ENCODE results near the gene FCHO2. TPM values are rescaled to one million over a fixed set of nuclear protein-coding genes. Genes with fewer than 3 reads are reported as not detected.

The FCHO2 gene
- total RNA-seq, 5 donors from 2014 or later (not counting 1 experiment from before 2014, with no cell fraction given) = 0.90 to 5.5 (median 4.1) TPM

- no peak for DNase-seq
- Histone ChIP-seq H3K4me1 (ENCODE audit: control insufficient read depth in 1 of 2, extremely low read depth in 1 of 2, insufficient read depth in 2 of 2, low read length in 2 of 2) (no peaks in the 10 kb centered on the region), H3K36me3 (ENCODE audit: control insufficient read depth in 2 of 2, extremely low read depth in 1 of 2, insufficient read depth in 1 of 2, low read length in 1 of 2) (no peaks in the 10 kb centered on the region), H3K4me3 (ENCODE audit: control insufficient read depth in 1 of 2, extremely low read depth in 1 of 2, low read length in 1 of 2) (no peak overlapping the region), H3K9me3 (no peaks in the 10 kb centered on the region), H3K27me3 (replicated peaks in 1 of 2; ENCODE audit: control insufficient read depth in 2 of 2, extremely low read depth in 1 of 2, insufficient read depth in 2 of 2, low read length in 1 of 2) (peaks cover 0 to 6% of the 10 kb centered on the region in 2 experiments), H3K27ac (ENCODE audit: low read length) (no peak overlapping the region)
- Mint-ChIP-seq H3K9me3 (peaks cover 0 to 4% (median 0%) of the 10 kb centered on the region in 3 donors), H3K4me1 (no peaks in the 10 kb centered on the region), H3K4me3 (no peak overlapping the region), H3K27ac (no peak overlapping the region), H3K27me3 (peaks cover 28 to 41% of the 10 kb centered on the region in 2 donors), H3K36me3 (no peaks in the 10 kb centered on the region)
- ChIA-PET CTCF (no interaction called here), POLR2A (no interaction called here)
- no peak for ATAC-seq (replicated peaks in 1 of 4)
Observed at GRCh38 chr5:73106335-73106734, 150.5 kb downstream of the FCHO2 start.

GRCh38 chr5:73110190-73110589 is 154.3 kb downstream of the FCHO2 start:
- Mint-ChIP-seq H3K27ac (no peak overlapping the region), H3K9me3 (peaks cover 0 to 5% (median 4%) of the 10 kb centered on the region in 3 donors), H3K27me3 (peaks cover 46 to 53% of the 10 kb centered on the region in 2 donors), H3K4me1 (no peaks in the 10 kb centered on the region), H3K36me3 (no peaks in the 10 kb centered on the region), H3K4me3 (no peak overlapping the region)
- Histone ChIP-seq H3K9me3 (no peaks in the 10 kb centered on the region), H3K4me1 (ENCODE audit: control insufficient read depth in 1 of 2, extremely low read depth in 1 of 2, insufficient read depth in 2 of 2, low read length in 2 of 2) (no peaks in the 10 kb centered on the region), H3K27me3 (replicated peaks in 1 of 2; ENCODE audit: control insufficient read depth in 2 of 2, extremely low read depth in 1 of 2, insufficient read depth in 2 of 2, low read length in 1 of 2) (peaks cover 4 to 8% of the 10 kb centered on the region in 2 experiments), H3K27ac (ENCODE audit: low read length) (no peak overlapping the region), H3K4me3 (ENCODE audit: control insufficient read depth in 1 of 2, extremely low read depth in 1 of 2, low read length in 1 of 2) (no peak overlapping the region), H3K36me3 (ENCODE audit: control insufficient read depth in 2 of 2, extremely low read depth in 1 of 2, insufficient read depth in 1 of 2, low read length in 1 of 2) (no peaks in the 10 kb centered on the region)
- no CpG with 5 or more reads among the region's 1 CpG for WGBS (ENCODE audit: insufficient coverage)
- ChIA-PET POLR2A (no interaction called here), CTCF (no interaction called here)
- no peak for ATAC-seq (replicated peaks in 1 of 4)
- no peak for DNase-seq

GRCh38 chr5:73111536-73111935 is 155.7 kb downstream of the FCHO2 start:
- Histone ChIP-seq H3K4me3 (ENCODE audit: control insufficient read depth in 1 of 2, extremely low read depth in 1 of 2, low read length in 1 of 2) (no peak overlapping the region), H3K4me1 (ENCODE audit: control insufficient read depth in 1 of 2, extremely low read depth in 1 of 2, insufficient read depth in 2 of 2, low read length in 2 of 2) (no peaks in the 10 kb centered on the region), H3K27ac (ENCODE audit: low read length) (no peak overlapping the region), H3K9me3 (no peaks in the 10 kb centered on the region), H3K27me3 (replicated peaks in 1 of 2; ENCODE audit: control insufficient read depth in 2 of 2, extremely low read depth in 1 of 2, insufficient read depth in 2 of 2, low read length in 1 of 2) (peaks cover 5 to 12% of the 10 kb centered on the region in 2 experiments), H3K36me3 (ENCODE audit: control insufficient read depth in 2 of 2, extremely low read depth in 1 of 2, insufficient read depth in 1 of 2, low read length in 1 of 2) (no peaks in the 10 kb centered on the region)
- DNase-seq (no peak), ATAC-seq (replicated peaks in 1 of 4) (no peak)
- Mint-ChIP-seq H3K27ac (no peak overlapping the region), H3K36me3 (no peaks in the 10 kb centered on the region), H3K9me3 (peaks cover 0 to 5% (median 4%) of the 10 kb centered on the region in 3 donors), H3K4me3 (no peak overlapping the region), H3K27me3 (peaks cover 50 to 53% of the 10 kb centered on the region in 2 donors), H3K4me1 (no peaks in the 10 kb centered on the region)
- WGBS (ENCODE audit: insufficient coverage) = no CpG with 5 or more reads among the region's 1 CpG
- ChIA-PET POLR2A (no interaction called here), CTCF (no interaction called here)

GRCh38 chr5:73112359-73112758 is 156.5 kb downstream of the FCHO2 start:
- peaks cover 8 to 12% of the 10 kb centered on the region in 2 experiments for H3K27me3 ChIP-seq (replicated peaks in 1 of 2; ENCODE audit: control insufficient read depth in 2 of 2, extremely low read depth in 1 of 2, insufficient read depth in 2 of 2, low read length in 1 of 2)
- H3K27ac ChIP-seq (ENCODE audit: low read length) = no peak overlapping the region
- no peaks in the 10 kb centered on the region for H3K36me3 ChIP-seq (ENCODE audit: control insufficient read depth in 2 of 2, extremely low read depth in 1 of 2, insufficient read depth in 1 of 2, low read length in 1 of 2)
- H3K9me3 Mint-ChIP-seq = peaks cover 0 to 5% (median 4%) of the 10 kb centered on the region in 3 donors
- no CpG with 5 or more reads among the region's 1 CpG for WGBS (ENCODE audit: insufficient coverage)
- H3K36me3 Mint-ChIP-seq = no peaks in the 10 kb centered on the region
- ATAC-seq (replicated peaks in 1 of 4) (no peak), DNase-seq (no peak)
- no peaks in the 10 kb centered on the region for H3K4me1 ChIP-seq (ENCODE audit: control insufficient read depth in 1 of 2, extremely low read depth in 1 of 2, insufficient read depth in 2 of 2, low read length in 2 of 2)
- no peaks in the 10 kb centered on the region for H3K4me1 Mint-ChIP-seq
- H3K27ac Mint-ChIP-seq = no peak overlapping the region
- H3K27me3 Mint-ChIP-seq = peaks cover 54 to 58% of the 10 kb centered on the region in 2 donors
- ChIA-PET POLR2A (no interaction called here), CTCF (no interaction called here)
- H3K4me3 ChIP-seq (ENCODE audit: control insufficient read depth in 1 of 2, extremely low read depth in 1 of 2, low read length in 1 of 2) = no peak overlapping the region
- H3K4me3 Mint-ChIP-seq = no peak overlapping the region
- no peaks in the 10 kb centered on the region for H3K9me3 ChIP-seq

- no peaks in the 10 kb centered on the region for H3K36me3 ChIP-seq (ENCODE audit: control insufficient read depth in 2 of 2, extremely low read depth in 1 of 2, insufficient read depth in 1 of 2, low read length in 1 of 2)
- peaks cover 57 to 68% of the 10 kb centered on the region in 2 donors for H3K27me3 Mint-ChIP-seq
- no peaks in the 10 kb centered on the region for H3K4me1 ChIP-seq (ENCODE audit: control insufficient read depth in 1 of 2, extremely low read depth in 1 of 2, insufficient read depth in 2 of 2, low read length in 2 of 2)
- DNase-seq = no peak
- no peak overlapping the region for H3K4me3 Mint-ChIP-seq
- H3K9me3 ChIP-seq = no peaks in the 10 kb centered on the region
- H3K4me1 Mint-ChIP-seq = no peaks in the 10 kb centered on the region
- CTCF ChIA-PET = no interaction called here
- no peak overlapping the region for H3K4me3 ChIP-seq (ENCODE audit: control insufficient read depth in 1 of 2, extremely low read depth in 1 of 2, low read length in 1 of 2)
- no peak overlapping the region for H3K27ac ChIP-seq (ENCODE audit: low read length)
- POLR2A ChIA-PET = interaction anchor here in 1 of 2 donors (1.2 kb wide), 1 partner anchor 12 kb away, joined by 3 read pairs; no protein-coding TSS in a partner anchor
- H3K27me3 ChIP-seq (replicated peaks in 1 of 2; ENCODE audit: control insufficient read depth in 2 of 2, extremely low read depth in 1 of 2, insufficient read depth in 2 of 2, low read length in 1 of 2) = peaks cover 16% of the 10 kb centered on the region in 2 experiments
- no peaks in the 10 kb centered on the region for H3K36me3 Mint-ChIP-seq
- H3K9me3 Mint-ChIP-seq = peaks cover 0 to 5% (median 0%) of the 10 kb centered on the region in 3 donors
- ATAC-seq (replicated peaks in 1 of 4) = no peak
- 71% methylated on average over 1 of the region's 3 CpGs for WGBS (ENCODE audit: insufficient coverage)
- H3K27ac Mint-ChIP-seq = no peak overlapping the region
Observed at GRCh38 chr5:73114044-73114688, 158.3 kb downstream of the FCHO2 start.

- peaks cover 0 to 4% (median 2%) of the 10 kb centered on the region in 3 donors for H3K4me1 Mint-ChIP-seq
- H3K27ac Mint-ChIP-seq = no peak overlapping the region
- Histone ChIP-seq H3K27me3 (replicated peaks in 1 of 2; ENCODE audit: control insufficient read depth in 2 of 2, extremely low read depth in 1 of 2, insufficient read depth in 2 of 2, low read length in 1 of 2) (peaks cover 16 to 24% of the 10 kb centered on the region in 2 experiments), H3K4me3 (ENCODE audit: control insufficient read depth in 1 of 2, extremely low read depth in 1 of 2, low read length in 1 of 2) (no peak overlapping the region), H3K9me3 (no peaks in the 10 kb centered on the region), H3K4me1 (ENCODE audit: control insufficient read depth in 1 of 2, extremely low read depth in 1 of 2, insufficient read depth in 2 of 2, low read length in 2 of 2) (peaks cover 0 to 6% of the 10 kb centered on the region in 2 experiments), H3K27ac (ENCODE audit: low read length) (no peak overlapping the region), H3K36me3 (ENCODE audit: control insufficient read depth in 2 of 2, extremely low read depth in 1 of 2, insufficient read depth in 1 of 2, low read length in 1 of 2) (no peaks in the 10 kb centered on the region)
- H3K9me3 Mint-ChIP-seq = peaks cover 0 to 5% (median 0%) of the 10 kb centered on the region in 3 donors
- POLR2A ChIA-PET = no interaction called here
- ATAC-seq (replicated peaks in 1 of 4) (no peak), DNase-seq (no peak)
- CTCF ChIA-PET = interaction anchor here in 1 of 2 donors (0.5 kb wide), 1 partner anchor 34 kb away, joined by 3 read pairs; no protein-coding TSS in a partner anchor
- WGBS (ENCODE audit: insufficient coverage) = 65% methylated on average over 2 of the region's 4 CpGs
- H3K4me3 Mint-ChIP-seq = no peak overlapping the region
- no peaks in the 10 kb centered on the region for H3K36me3 Mint-ChIP-seq
- H3K27me3 Mint-ChIP-seq = peaks cover 51 to 67% of the 10 kb centered on the region in 2 donors
Observed at GRCh38 chr5:73115399-73116051, 159.7 kb downstream of the FCHO2 start.
